ENCODE measurements around the gene IGFBP2. TPM values are rescaled to one million over a fixed set of nuclear protein-coding genes. Genes with fewer than 3 reads are reported as not detected.

IGFBP2 gene
- total and polyA plus RNA-seq, 2 of the 13 experiments (the other 11 are each of a cell fraction or from before 2014, with no cell fraction given), result 2.0 to 5.8 TPM

DNA sequence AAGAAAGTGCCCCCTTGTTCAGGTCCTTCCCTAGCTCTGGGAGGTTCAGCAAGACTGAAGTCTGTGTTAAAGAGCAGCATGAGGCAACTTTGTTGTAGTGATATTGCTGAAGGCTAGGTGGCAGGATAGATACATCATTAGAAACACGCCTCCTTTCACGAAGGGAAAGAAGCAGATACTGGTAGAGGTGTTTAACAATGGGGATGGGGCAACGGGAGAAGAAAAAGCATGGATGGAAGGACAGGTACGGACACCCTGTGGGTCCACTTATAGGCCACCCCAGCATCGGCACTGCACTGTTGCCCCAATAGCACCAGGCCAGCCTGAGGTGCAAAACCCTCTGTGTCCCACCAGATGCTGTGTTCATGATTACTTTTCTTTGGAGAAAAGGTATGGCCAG is 65.7 kb downstream of the IGFBP2 start (continued):
- no peak for TF ChIP-seq ZBTB49 (CRISPR knock-in tag; IDR thresholded peaks at IDR 0.05; ENCODE audit: borderline replicate concordance)
- TF ChIP-seq, protein P1, sequence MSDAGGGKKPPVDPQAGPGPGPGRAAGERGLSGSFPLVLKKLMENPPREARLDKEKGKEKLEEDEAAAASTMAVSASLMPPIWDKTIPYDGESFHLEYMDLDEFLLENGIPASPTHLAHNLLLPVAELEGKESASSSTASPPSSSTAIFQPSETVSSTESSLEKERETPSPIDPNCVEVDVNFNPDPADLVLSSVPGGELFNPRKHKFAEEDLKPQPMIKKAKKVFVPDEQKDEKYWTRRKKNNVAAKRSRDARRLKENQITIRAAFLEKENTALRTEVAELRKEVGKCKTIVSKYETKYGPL (CRISPR knock-in tag; IDR thresholded peaks at IDR 0.05), result no peak
- TF ChIP-seq ZNF10 (CRISPR knock-in tag; IDR thresholded peaks at IDR 0.05; ENCODE audit: borderline replicate concordance, low read depth), result no peak
- TF ChIP-seq FOXA3 (CRISPR knock-in tag; IDR thresholded peaks at IDR 0.05), result 0 out of 2 replicates have a peak, but pooled peaks have one; percentile 26
- TF ChIP-seq MAZ (IDR thresholded peaks at IDR 0.05; ENCODE audit: borderline replicate concordance, low read depth, low read length), result no peak
- TF ChIP-seq MAZ (CRISPR knock-in tag; IDR thresholded peaks at IDR 0.05; ENCODE audit: low read depth), result no peak
- TF ChIP-seq, protein P2, sequence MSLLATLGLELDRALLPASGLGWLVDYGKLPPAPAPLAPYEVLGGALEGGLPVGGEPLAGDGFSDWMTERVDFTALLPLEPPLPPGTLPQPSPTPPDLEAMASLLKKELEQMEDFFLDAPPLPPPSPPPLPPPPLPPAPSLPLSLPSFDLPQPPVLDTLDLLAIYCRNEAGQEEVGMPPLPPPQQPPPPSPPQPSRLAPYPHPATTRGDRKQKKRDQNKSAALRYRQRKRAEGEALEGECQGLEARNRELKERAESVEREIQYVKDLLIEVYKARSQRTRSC (CRISPR knock-in tag; IDR thresholded peaks at IDR 0.05; ENCODE audit: low read depth), result no peak
- no peak for TF ChIP-seq ZNF24 (IDR thresholded peaks at IDR 0.05)
- TF ChIP-seq PPARG (CRISPR knock-in tag; conservative IDR thresholded peaks at IDR 0.05), result 0 out of 2 replicates have a peak, but pooled peaks have one; percentile 31
- TF ChIP-seq, protein P3, sequence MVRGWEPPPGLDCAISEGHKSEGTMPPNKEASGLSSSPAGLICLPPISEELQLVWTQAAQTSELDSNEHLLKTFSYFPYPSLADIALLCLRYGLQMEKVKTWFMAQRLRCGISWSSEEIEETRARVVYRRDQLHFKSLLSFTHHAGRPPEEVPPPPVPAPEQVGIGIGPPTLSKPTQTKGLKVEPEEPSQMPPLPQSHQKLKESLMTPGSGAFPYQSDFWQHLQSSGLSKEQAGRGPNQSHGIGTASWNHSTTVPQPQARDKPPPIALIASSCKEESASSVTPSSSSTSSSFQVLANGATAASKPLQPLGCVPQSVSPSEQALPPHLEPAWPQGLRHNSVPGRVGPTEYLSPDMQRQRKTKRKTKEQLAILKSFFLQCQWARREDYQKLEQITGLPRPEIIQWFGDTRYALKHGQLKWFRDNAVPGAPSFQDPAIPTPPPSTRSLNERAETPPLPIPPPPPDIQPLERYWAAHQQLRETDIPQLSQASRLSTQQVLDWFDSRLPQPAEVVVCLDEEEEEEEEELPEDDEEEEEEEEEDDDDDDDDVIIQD (CRISPR knock-in tag; IDR thresholded peaks at IDR 0.05; ENCODE audit: low read depth), result peak; percentile 40; the same call in 1 of the 2 replicates
- peak; percentile 80 for TF ChIP-seq RAD21 (CRISPR knock-in tag; IDR thresholded peaks at IDR 0.05)
- 0 out of 2 replicates have a peak, but pooled peaks have one; percentile 20 for TF ChIP-seq HHEX (CRISPR knock-in tag; IDR thresholded peaks at IDR 0.05)
- no peak for TF ChIP-seq DNMT3B (CRISPR knock-in tag; conservative IDR thresholded peaks at IDR 0.05)
- no peak for TF ChIP-seq HNRNPK (IDR thresholded peaks at IDR 0.05; ENCODE audit: low read depth, low read length, poor library complexity, severe bottlenecking)
- no peak for TF ChIP-seq EZH2 (conservative IDR thresholded peaks at IDR 0.05; ENCODE audit: low read depth, low read length)
- no peak for TF ChIP-seq LBX2 (CRISPR knock-in tag; IDR thresholded peaks at IDR 0.05; ENCODE audit: borderline replicate concordance)
- TF ChIP-seq ATF4 (CRISPR knock-in tag; IDR thresholded peaks at IDR 0.05), result peak in 1 of 2 experiments; percentile 42; a peak in 1 of 4 replicates
- peak; percentile 91 for TF ChIP-seq SMC3 (IDR thresholded peaks at IDR 0.05; ENCODE audit: low read length)
- TF ChIP-seq ZKSCAN1 (IDR thresholded peaks at IDR 0.05; ENCODE audit: low read length), result no peak
- no peak for TF ChIP-seq SOX6 (IDR thresholded peaks at IDR 0.05)
- TF ChIP-seq SOX6 (CRISPR knock-in tag; IDR thresholded peaks at IDR 0.05), result peak; percentile 20; the same call in 1 of the 2 replicates
- peak; percentile 74 for TF ChIP-seq CEBPG (CRISPR knock-in tag; IDR thresholded peaks at IDR 0.05)
- TF ChIP-seq ZNF251 (CRISPR knock-in tag; IDR thresholded peaks at IDR 0.05), result no peak
- peak; percentile 61 for TF ChIP-seq CEBPB (IDR thresholded peaks at IDR 0.05; ENCODE audit: borderline replicate concordance, low read depth, low read length)
- peak; percentile 74 for TF ChIP-seq IRF2 (CRISPR knock-in tag; IDR thresholded peaks at IDR 0.05)
- peak; percentile 26; the same call in 1 of the 2 replicates for TF ChIP-seq REPIN1 (CRISPR knock-in tag; IDR thresholded peaks at IDR 0.05; ENCODE audit: borderline replicate concordance, low read depth)
